GM12892 (cell line): Measurements from ENCODE around the gene NR3C1.

ENCODE experiments used
- POLR2A ChIP-seq: IDR thresholded peaks from 2 replicates; pipeline ENCODE4 v1.6.1; 2011; ENCODE audit warnings: low read depth, low read length, control low read depth
- POLR2AphosphoS5 ChIP-seq: IDR thresholded peaks from 2 replicates; pipeline ENCODE4 v1.6.1; 2011; ENCODE audit warnings: low read depth, low read length, control low read depth
- TAF1 ChIP-seq: IDR thresholded peaks from 2 replicates; pipeline ENCODE4 v1.6.1; 2011; ENCODE audit warnings: low read depth, mild to moderate bottlenecking, control low read depth, low read length, borderline replicate concordance

DNA sequence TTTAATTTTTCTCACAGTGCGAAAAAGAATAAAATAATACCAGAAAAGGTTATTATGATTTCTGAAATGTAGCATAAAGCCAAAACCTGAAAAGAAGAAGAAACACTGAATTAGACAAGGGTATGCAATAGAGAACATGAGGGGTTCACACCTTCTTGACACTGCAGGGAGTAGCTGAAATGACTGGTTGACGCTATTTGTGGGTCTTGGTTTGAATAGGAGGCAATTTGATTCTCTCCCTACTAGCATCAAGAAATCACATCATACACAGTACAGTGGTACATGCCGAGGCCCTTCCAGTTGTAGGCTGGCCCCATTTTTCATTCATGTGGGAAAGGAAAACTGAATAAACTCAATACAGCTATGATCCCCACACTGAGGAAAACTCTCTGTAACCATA is 68.6 kb downstream of the NR3C1 start:
- TF ChIP-seq POLR2AphosphoS5 (no peak), TAF1 (no peak), POLR2A (no peak)
